DND-41 (cell line): ENCODE measurements around the gene CEP104.

Experiments used
- EZH2 ChIP-seq: IDR thresholded peaks from 3 replicates; pipeline ENCODE4 v1.6.1; 2012; ENCODE audit warnings: borderline replicate concordance, low read depth, mild to moderate bottlenecking, moderate library complexity, low read length, inconsistent platforms; ENCODE audit not compliant: severe bottlenecking
- TF ChIP-seq, protein P1 (sequence below): IDR thresholded peaks from 2 replicates; pipeline ENCODE4 v1.5.1; 2012; ENCODE audit warnings: borderline replicate concordance, low read length, moderate library complexity, mild to moderate bottlenecking; ENCODE audit not compliant: poor library complexity, severe bottlenecking; ENCODE audit errors: extremely low read depth

DNA sequence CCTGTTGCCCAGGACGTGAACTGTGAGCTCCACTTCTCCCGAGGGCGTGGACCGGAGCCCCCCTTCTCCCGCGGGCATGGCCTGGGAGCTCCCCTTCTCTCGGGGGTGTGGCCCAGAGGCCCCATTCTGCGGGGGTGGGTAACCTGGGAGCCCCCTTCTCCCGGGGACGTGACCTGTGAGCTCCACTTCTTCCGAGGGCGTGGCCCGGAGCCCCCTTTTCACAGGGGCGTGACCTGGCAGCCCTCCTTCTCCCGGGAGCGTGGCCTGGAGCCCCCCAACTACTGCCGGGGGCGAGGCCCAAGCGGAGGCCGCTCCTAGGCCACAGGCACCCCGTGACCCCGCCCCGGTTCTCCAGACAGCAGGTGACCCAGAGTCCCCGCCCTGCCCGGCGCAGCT is 42.7 kb upstream of the CEP104 start:
- TF ChIP-seq, protein P1, sequence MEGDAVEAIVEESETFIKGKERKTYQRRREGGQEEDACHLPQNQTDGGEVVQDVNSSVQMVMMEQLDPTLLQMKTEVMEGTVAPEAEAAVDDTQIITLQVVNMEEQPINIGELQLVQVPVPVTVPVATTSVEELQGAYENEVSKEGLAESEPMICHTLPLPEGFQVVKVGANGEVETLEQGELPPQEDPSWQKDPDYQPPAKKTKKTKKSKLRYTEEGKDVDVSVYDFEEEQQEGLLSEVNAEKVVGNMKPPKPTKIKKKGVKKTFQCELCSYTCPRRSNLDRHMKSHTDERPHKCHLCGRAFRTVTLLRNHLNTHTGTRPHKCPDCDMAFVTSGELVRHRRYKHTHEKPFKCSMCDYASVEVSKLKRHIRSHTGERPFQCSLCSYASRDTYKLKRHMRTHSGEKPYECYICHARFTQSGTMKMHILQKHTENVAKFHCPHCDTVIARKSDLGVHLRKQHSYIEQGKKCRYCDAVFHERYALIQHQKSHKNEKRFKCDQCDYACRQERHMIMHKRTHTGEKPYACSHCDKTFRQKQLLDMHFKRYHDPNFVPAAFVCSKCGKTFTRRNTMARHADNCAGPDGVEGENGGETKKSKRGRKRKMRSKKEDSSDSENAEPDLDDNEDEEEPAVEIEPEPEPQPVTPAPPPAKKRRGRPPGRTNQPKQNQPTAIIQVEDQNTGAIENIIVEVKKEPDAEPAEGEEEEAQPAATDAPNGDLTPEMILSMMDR: peak; percentile 47
- no peak for TF ChIP-seq EZH2
